PC-3 (cell line): ENCODE measurements around the gene CMTM5.

ENCODE experiments used
- EZH2 ChIP-seq: fragments of 300-600 bp; sonication (generic); IDR thresholded peaks from one replicate; pipeline ENCODE4 v1.6.1; 2017; ENCODE audit warnings: antibody characterized with exemption, mild to moderate bottlenecking, low read length; ENCODE audit not compliant: unreplicated experiment
- EZH2phosphoT487 ChIP-seq: fragments of 300-600 bp; sonication (generic); IDR thresholded peaks from 2 replicates; pipeline ENCODE4 v1.6.1; 2018; ENCODE audit warnings: mild to moderate bottlenecking, antibody characterized with exemption, low read length, borderline replicate concordance
- TF ChIP-seq, protein P1 (sequence below): fragments of 300-600 bp; sonication (generic); conservative IDR thresholded peaks from 2 replicates; pipeline ENCODE4 v1.5.1; 2017; ENCODE audit warnings: antibody characterized with exemption, low read depth, mild to moderate bottlenecking, low read length

GRCh38 chr14:23382276-23382675 is 5.4 kb downstream of the CMTM5 start:
- TF ChIP-seq, protein P1, sequence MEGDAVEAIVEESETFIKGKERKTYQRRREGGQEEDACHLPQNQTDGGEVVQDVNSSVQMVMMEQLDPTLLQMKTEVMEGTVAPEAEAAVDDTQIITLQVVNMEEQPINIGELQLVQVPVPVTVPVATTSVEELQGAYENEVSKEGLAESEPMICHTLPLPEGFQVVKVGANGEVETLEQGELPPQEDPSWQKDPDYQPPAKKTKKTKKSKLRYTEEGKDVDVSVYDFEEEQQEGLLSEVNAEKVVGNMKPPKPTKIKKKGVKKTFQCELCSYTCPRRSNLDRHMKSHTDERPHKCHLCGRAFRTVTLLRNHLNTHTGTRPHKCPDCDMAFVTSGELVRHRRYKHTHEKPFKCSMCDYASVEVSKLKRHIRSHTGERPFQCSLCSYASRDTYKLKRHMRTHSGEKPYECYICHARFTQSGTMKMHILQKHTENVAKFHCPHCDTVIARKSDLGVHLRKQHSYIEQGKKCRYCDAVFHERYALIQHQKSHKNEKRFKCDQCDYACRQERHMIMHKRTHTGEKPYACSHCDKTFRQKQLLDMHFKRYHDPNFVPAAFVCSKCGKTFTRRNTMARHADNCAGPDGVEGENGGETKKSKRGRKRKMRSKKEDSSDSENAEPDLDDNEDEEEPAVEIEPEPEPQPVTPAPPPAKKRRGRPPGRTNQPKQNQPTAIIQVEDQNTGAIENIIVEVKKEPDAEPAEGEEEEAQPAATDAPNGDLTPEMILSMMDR = no peak
- TF ChIP-seq EZH2phosphoT487 (no peak), EZH2 (no peak)
